ENCODE results near the gene HMGXB4.

DNA sequence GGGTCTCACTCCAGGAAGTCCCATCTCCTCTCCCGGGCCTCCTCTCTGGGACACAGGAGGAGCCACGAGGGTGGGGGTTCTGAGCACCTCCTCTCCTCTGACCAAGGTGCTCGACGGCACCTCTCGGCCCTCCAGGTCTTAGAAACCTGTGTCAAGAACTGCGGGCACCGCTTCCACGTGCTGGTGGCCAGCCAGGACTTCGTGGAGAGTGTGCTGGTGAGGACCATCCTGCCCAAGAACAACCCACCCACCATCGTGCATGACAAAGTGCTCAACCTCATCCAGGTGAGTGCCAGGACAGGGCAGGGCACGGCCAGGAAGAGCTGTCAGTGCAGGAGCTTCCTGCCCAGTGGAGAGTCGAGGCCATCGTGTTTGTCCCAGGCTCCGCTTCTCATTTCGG, 65.6 kb downstream of the HMGXB4 start:
- TF ChIP-seq EP300 (IDR thresholded peaks at IDR 0.05): no peak
- TF ChIP-seq, protein P1, sequence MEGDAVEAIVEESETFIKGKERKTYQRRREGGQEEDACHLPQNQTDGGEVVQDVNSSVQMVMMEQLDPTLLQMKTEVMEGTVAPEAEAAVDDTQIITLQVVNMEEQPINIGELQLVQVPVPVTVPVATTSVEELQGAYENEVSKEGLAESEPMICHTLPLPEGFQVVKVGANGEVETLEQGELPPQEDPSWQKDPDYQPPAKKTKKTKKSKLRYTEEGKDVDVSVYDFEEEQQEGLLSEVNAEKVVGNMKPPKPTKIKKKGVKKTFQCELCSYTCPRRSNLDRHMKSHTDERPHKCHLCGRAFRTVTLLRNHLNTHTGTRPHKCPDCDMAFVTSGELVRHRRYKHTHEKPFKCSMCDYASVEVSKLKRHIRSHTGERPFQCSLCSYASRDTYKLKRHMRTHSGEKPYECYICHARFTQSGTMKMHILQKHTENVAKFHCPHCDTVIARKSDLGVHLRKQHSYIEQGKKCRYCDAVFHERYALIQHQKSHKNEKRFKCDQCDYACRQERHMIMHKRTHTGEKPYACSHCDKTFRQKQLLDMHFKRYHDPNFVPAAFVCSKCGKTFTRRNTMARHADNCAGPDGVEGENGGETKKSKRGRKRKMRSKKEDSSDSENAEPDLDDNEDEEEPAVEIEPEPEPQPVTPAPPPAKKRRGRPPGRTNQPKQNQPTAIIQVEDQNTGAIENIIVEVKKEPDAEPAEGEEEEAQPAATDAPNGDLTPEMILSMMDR (IDR thresholded peaks at IDR 0.05): no peak
- TF ChIP-seq POLR2AphosphoS5 (IDR thresholded peaks at IDR 0.05): no peak

Measured in gastroesophageal sphincter (tissue), 3 donors.